ENCODE results near the gene ATAT1. TPM values are rescaled to one million over a fixed set of nuclear protein-coding genes. Genes with fewer than 3 reads are reported as not detected.

ATAT1 gene
- total RNA-seq, 1 experiment from 2014 or later, result 6.4 TPM

DNA sequence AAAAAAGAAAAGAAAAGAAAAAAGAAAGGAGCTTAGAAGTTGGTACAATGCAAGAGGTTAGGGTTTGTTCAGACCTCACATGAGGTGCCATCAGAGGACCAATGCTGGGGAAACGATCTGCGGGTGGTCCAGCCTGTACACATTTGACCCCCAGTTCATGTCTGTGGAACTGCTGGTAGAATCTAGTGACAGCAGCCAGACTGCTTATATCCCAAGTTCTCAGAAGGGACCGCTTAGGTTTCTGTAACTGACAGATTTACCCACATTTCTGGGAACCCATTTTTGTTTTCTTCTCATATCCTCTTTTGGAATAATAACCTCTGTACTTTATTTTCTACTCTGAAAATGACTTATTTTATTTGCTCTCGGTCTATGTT is 55.1 kb downstream of the ATAT1 start:
- DNase-seq (ENCODE audit: unreplicated experiment), result no peak
- no peaks in the 10 kb centered on the region for H3K9me3 Mint-ChIP-seq (ENCODE audit: unreplicated experiment)
- H3K4me1 Mint-ChIP-seq (ENCODE audit: insufficient read depth, unreplicated experiment), result peaks cover 49% of the 10 kb centered on the region
- ChIA-PET POLR2A (interaction anchor here (0.6 to 6.5 kb wide), 7 partner anchors 9 to 1009 kb away, joined by 3 to 251 read pairs (median 6); partner anchors contain the start of genes DDR1, DHX16, MDC1 and MRPS18B), CTCF (interaction anchor here (0.6 to 17.5 kb wide), 6 partner anchors 10 to 70 kb away, joined by 4 to 537 read pairs (median 4); partner anchors contain the start of genes DHX16, MDC1 and TUBB)
- no peaks in the 10 kb centered on the region for H3K27me3 Mint-ChIP-seq (ENCODE audit: insufficient read depth, unreplicated experiment)
- peak overlapping the region; percentile 80 for H3K27ac Mint-ChIP-seq (ENCODE audit: low read depth, unreplicated experiment)
- BruUV-seq (replicated peaks), result no TSS peak
- intact Hi-C loops (cut with micrococcal nuclease), result no loop called here
- H3K4me3 Mint-ChIP-seq (ENCODE audit: unreplicated experiment), result peak overlapping the region; percentile 94
- no peak for TF ChIP-seq CTCF (IDR thresholded peaks at IDR 0.05; ENCODE audit: unreplicated experiment)
- peaks cover 72% of the 10 kb centered on the region for H3K36me3 Mint-ChIP-seq (ENCODE audit: insufficient read depth, unreplicated experiment)

GRCh38 chr6:30682143-30683117 is 55.8 kb downstream of the ATAT1 start:
- Mint-ChIP-seq H3K9me3 (ENCODE audit: unreplicated experiment) (no peaks in the 10 kb centered on the region), H3K27me3 (ENCODE audit: insufficient read depth, unreplicated experiment) (no peaks in the 10 kb centered on the region), H3K27ac (ENCODE audit: low read depth, unreplicated experiment) (peak overlapping the region; percentile 80), H3K36me3 (ENCODE audit: insufficient read depth, unreplicated experiment) (peaks cover 65% of the 10 kb centered on the region), H3K4me3 (ENCODE audit: unreplicated experiment) (peak overlapping the region; percentile 94), H3K4me1 (ENCODE audit: insufficient read depth, unreplicated experiment) (peaks cover 49% of the 10 kb centered on the region)
- peak; percentile 68 for DNase-seq (ENCODE audit: unreplicated experiment)
- TF ChIP-seq CTCF (IDR thresholded peaks at IDR 0.05; ENCODE audit: unreplicated experiment), result no peak
- ChIA-PET CTCF (interaction anchor here (0.6 to 17.5 kb wide), 6 partner anchors 10 to 885 kb away, joined by 3 to 537 read pairs (median 4); partner anchors contain the start of genes DHX16, MDC1 and TUBB), POLR2A (interaction anchor here (0.6 to 6.5 kb wide), 15 partner anchors 9 to 1009 kb away, joined by 3 to 251 read pairs (median 7); partner anchors contain the start of genes DDR1, DHX16, FLOT1 and MDC1)
- intact Hi-C loops (cut with micrococcal nuclease), result no loop called here
- BruUV-seq (replicated peaks), result no TSS peak

DNA sequence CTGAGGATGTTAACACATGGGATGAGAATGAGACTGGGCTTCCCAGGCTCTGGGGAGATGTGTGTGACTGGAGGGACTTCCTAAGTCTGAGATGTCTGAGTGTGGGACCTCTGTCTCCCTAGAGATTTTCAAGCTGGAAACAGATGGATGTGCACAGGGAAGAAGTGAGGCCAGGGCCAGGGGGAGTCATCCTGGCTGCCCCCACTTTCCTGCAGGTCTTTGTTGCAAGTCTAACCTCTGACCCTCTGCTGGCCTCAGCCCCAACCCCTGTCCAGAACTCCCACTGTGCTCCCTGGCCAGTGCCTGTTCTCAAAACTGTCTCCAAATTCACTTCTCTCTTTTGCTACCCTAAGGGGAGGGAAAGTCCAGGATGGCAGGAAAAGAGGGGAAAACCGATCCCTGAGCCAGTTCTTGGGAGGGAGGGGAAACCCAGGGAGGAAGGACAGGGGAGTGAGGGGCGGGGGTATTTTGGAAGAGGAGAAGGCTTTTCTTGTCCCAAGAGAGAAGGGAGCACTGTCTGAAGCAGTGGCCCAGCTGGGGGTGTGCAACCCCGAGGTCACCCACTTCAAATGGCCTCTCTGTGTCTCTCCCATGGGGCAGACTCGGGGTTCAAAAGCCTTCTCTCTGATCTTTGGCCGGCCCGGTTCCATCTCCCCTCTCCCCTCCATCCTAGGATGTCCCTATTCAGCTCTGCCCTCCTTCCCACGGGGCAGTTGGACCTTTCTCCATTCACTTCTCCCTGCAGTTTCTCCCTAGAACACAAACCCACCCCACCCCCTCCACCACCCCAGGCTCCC is 56.7 kb downstream of the ATAT1 start:
- Mint-ChIP-seq H3K27me3 (ENCODE audit: insufficient read depth, unreplicated experiment) (no peaks in the 10 kb centered on the region), H3K27ac (ENCODE audit: low read depth, unreplicated experiment) (peak overlapping the region; percentile 80), H3K4me3 (ENCODE audit: unreplicated experiment) (peak overlapping the region; percentile 94), H3K9me3 (ENCODE audit: unreplicated experiment) (no peaks in the 10 kb centered on the region), H3K36me3 (ENCODE audit: insufficient read depth, unreplicated experiment) (peaks cover 56% of the 10 kb centered on the region), H3K4me1 (ENCODE audit: insufficient read depth, unreplicated experiment) (peaks cover 56% of the 10 kb centered on the region)
- peak; percentile 39 for DNase-seq (ENCODE audit: unreplicated experiment)
- ChIA-PET POLR2A (interaction anchor here (0.6 to 6.5 kb wide), 14 partner anchors 11 to 280 kb away, joined by 3 to 251 read pairs (median 6); partner anchors contain the start of genes DDR1, DHX16, FLOT1 and MDC1), CTCF (interaction anchor here (0.7 to 17.5 kb wide), 3 partner anchors 43 to 65 kb away, joined by 3 to 537 read pairs (median 3); partner anchors contain the start of genes MDC1 and TUBB)
- BruUV-seq (replicated peaks), result no TSS peak
- no peak for TF ChIP-seq CTCF (IDR thresholded peaks at IDR 0.05; ENCODE audit: unreplicated experiment)
- intact Hi-C loops (cut with micrococcal nuclease), result no loop called here

Measured in MCF 10A (cell line).